H9 (cell line): ENCODE data around the gene PET100. TPM values are rescaled to one million over a fixed set of nuclear protein-coding genes. Genes with fewer than 3 reads are reported as not detected.

Experiments
- DNase-seq: peaks from one replicate; pipeline ENCODE4 v3.0.0-alpha.2; 2017
- H2AFZ ChIP-seq: one replicate; pipeline ENCODE4 v1.6.1; 2013; ENCODE audit warnings: mild to moderate bottlenecking, low read length, control low read depth, moderate library complexity
- H2AK5ac ChIP-seq: 2 replicates; pipeline ENCODE4 v1.6.1; 2013; ENCODE audit warnings: low read length, control low read depth, mixed read lengths; ENCODE audit not compliant: insufficient read length
- H2BK120ac ChIP-seq: one replicate; pipeline ENCODE4 v1.6.1; 2013; ENCODE audit warnings: low read depth, mild to moderate bottlenecking, low read length, control low read depth, inconsistent platforms; ENCODE audit not compliant: poor library complexity, severe bottlenecking
- H2BK12ac ChIP-seq: 2 replicates; pipeline ENCODE4 v1.6.1; 2013; ENCODE audit warnings: low read length, control low read depth, mixed read lengths, low read depth; ENCODE audit not compliant: insufficient read length
- H2BK15ac ChIP-seq: 2 replicates; pipeline ENCODE4 v1.6.1; 2013; ENCODE audit warnings: low read depth, low read length, control low read depth
- H2BK20ac ChIP-seq: one replicate; pipeline ENCODE4 v1.6.1; 2013; ENCODE audit warnings: low read depth, mild to moderate bottlenecking, low read length, control low read depth, inconsistent platforms; ENCODE audit not compliant: poor library complexity, severe bottlenecking
- H2BK5ac ChIP-seq: 2 replicates; pipeline ENCODE4 v1.6.1; 2013; ENCODE audit warnings: low read length, control low read depth, mixed read lengths; ENCODE audit not compliant: insufficient read length
- H3K14ac ChIP-seq: 2 replicates; pipeline ENCODE4 v1.6.1; 2013; ENCODE audit warnings: low read length, control low read depth; ENCODE audit not compliant: insufficient read depth
- H3K18ac ChIP-seq: 2 replicates; pipeline ENCODE4 v1.6.1; 2013; ENCODE audit warnings: low read depth, mild to moderate bottlenecking, mixed read lengths, low read length, control low read depth; ENCODE audit not compliant: insufficient read length
- H3K23ac ChIP-seq: 2 replicates; pipeline ENCODE4 v1.6.1; 2013; ENCODE audit warnings: low read length, control low read depth, mixed read lengths, low read depth; ENCODE audit not compliant: insufficient read length
- H3K23me2 ChIP-seq: 2 replicates; pipeline ENCODE4 v1.6.1; 2013; ENCODE audit warnings: low read depth, mild to moderate bottlenecking, mixed read lengths, low read length, control low read depth; ENCODE audit not compliant: insufficient read length, poor library complexity, severe bottlenecking
- H3K27ac ChIP-seq: 2 replicates; pipeline ENCODE4 v1.5.1; 2013; ENCODE audit warnings: low read length, control low read depth, mixed read lengths, low read depth; ENCODE audit not compliant: insufficient read length
- H3K27me3 ChIP-seq: 2 replicates; pipeline ENCODE4 v1.6.1; 2013; ENCODE audit warnings: low read length, control low read depth, inconsistent platforms; ENCODE audit not compliant: insufficient read depth
- H3K4ac ChIP-seq: 2 replicates; pipeline ENCODE4 v1.6.1; 2013; ENCODE audit warnings: low read depth, mild to moderate bottlenecking, control low read depth, inconsistent platforms, low read length, moderate library complexity
- H3K4me1 ChIP-seq: 2 replicates; pipeline ENCODE4 v1.6.1; 2013; ENCODE audit warnings: low read length, control low read depth, inconsistent platforms; ENCODE audit not compliant: insufficient read depth
- H3K4me2 ChIP-seq: 2 replicates; pipeline ENCODE4 v1.6.1; 2013; ENCODE audit warnings: low read length, control low read depth, mixed read lengths; ENCODE audit not compliant: insufficient read length, insufficient read depth
- H3K56ac ChIP-seq: 2 replicates; pipeline ENCODE4 v1.6.1; 2013; ENCODE audit warnings: low read depth, mild to moderate bottlenecking, mixed read lengths, low read length, control low read depth; ENCODE audit not compliant: insufficient read length
- H3K79me1 ChIP-seq: 2 replicates; pipeline ENCODE4 v1.6.1; 2013; ENCODE audit warnings: low read depth, mild to moderate bottlenecking, moderate library complexity, low read length, control low read depth, inconsistent platforms; ENCODE audit not compliant: insufficient read depth, poor library complexity, severe bottlenecking
- H3K79me2 ChIP-seq: 2 replicates; pipeline ENCODE4 v1.6.1; 2013; ENCODE audit warnings: low read length, control low read depth, inconsistent platforms; ENCODE audit not compliant: insufficient read depth
- H3K9ac ChIP-seq: 2 replicates; pipeline ENCODE4 v1.6.1; 2013; ENCODE audit warnings: low read length, control low read depth, mixed read lengths; ENCODE audit not compliant: insufficient read length; ENCODE audit errors: extremely low read depth
- H3K9me3 ChIP-seq: one replicate; pipeline ENCODE4 v1.6.1; 2013; ENCODE audit warnings: low read depth, low read length, inconsistent platforms; ENCODE audit not compliant: control insufficient read depth
- H3T11ph ChIP-seq: one replicate; pipeline ENCODE4 v1.6.1; 2013; ENCODE audit warnings: mild to moderate bottlenecking, low read length, control low read depth, inconsistent platforms
- H4K20me1 ChIP-seq: one replicate; pipeline ENCODE4 v1.6.1; 2013; ENCODE audit not compliant: control insufficient read depth, insufficient read length, insufficient read depth
- H4K5ac ChIP-seq: 2 replicates; pipeline ENCODE4 v1.6.1; 2013; ENCODE audit warnings: low read depth, mild to moderate bottlenecking, mixed read lengths, low read length, control low read depth; ENCODE audit not compliant: insufficient read length
- H4K8ac ChIP-seq: replicated peaks from 2 replicates; pipeline ENCODE4 v1.6.1; 2013; ENCODE audit warnings: low read length, control low read depth, mixed read lengths, low read depth; ENCODE audit not compliant: insufficient read length
- H4K91ac ChIP-seq: 2 replicates; pipeline ENCODE4 v1.6.1; 2013; ENCODE audit warnings: low read depth, mild to moderate bottlenecking, moderate library complexity, mixed read lengths, low read length, control low read depth; ENCODE audit not compliant: insufficient read length
- H3K27ac Mint-ChIP-seq, 3 experiments: 2 replicates in 2 of 3; 3 replicates in 1 of 3; pipeline ENCODE4 v1.8.0; 2020 to 2021; ENCODE audit warnings: mixed read lengths in 3 of 3, mild to moderate bottlenecking in 1 of 3, moderate library complexity in 1 of 3
- H3K27me3 Mint-ChIP-seq: 2 replicates; pipeline ENCODE4 v1.8.0; 2021; ENCODE audit warnings: low read depth, mild to moderate bottlenecking, moderate library complexity, mixed read lengths
- H3K36me3 Mint-ChIP-seq, 3 experiments: 2 replicates in 2 of 3; 3 replicates in 1 of 3; pipeline ENCODE4 v1.8.0; 2020 to 2021; ENCODE audit warnings: low read depth in 3 of 3, mixed read lengths in 3 of 3; ENCODE audit not compliant: insufficient read depth in 1 of 3
- H3K4me1 Mint-ChIP-seq, 2 experiments: 2 replicates each; pipeline ENCODE4 v1.8.0; 2020; ENCODE audit warnings: mixed read lengths in 2 of 2
- H3K4me3 Mint-ChIP-seq, 2 experiments: 2 replicates in 1 of 2; 3 replicates in 1 of 2; pipeline ENCODE4 v1.8.0; 2020 to 2021; ENCODE audit warnings: mild to moderate bottlenecking in 2 of 2, mixed read lengths in 2 of 2, moderate library complexity in 1 of 2
- H3K9me3 Mint-ChIP-seq, 2 experiments: 2 replicates in 1 of 2; 3 replicates in 1 of 2; pipeline ENCODE4 v1.8.0; 2020; ENCODE audit warnings: mild to moderate bottlenecking in 2 of 2, mixed read lengths in 2 of 2, moderate library complexity in 1 of 2
- WGBS: extraction: QIAGEN DNeasy Blood & Tissue Kit; methylation state at CpG from one replicate; pipeline ENCODE4 v1.1.7; 2013; ENCODE audit warnings: missing lambda C conversion rate, low lambda C conversion rate, mixed read lengths; ENCODE audit not compliant: insufficient read length; ENCODE audit errors: extremely low coverage; 5-methylcytosine and 5-hydroxymethylcytosine counted together
- total RNA-seq: library from RNA; stranded (reverse); gene quantifications from 2 replicates; pipeline ENCODE4 v1.2.1, GENCODE V29; 2021
- TF ChIP-seq, protein P1 (sequence below): fragments of 200-600 bp; sonication (generic); conservative IDR thresholded peaks from 3 replicates; pipeline ENCODE4 v1.8.0; 2021; ENCODE audit warnings: antibody characterized with exemption, mild to moderate bottlenecking

PET100 gene
- total RNA-seq, 1 experiment from 2014 or later, result 129 TPM

DNA sequence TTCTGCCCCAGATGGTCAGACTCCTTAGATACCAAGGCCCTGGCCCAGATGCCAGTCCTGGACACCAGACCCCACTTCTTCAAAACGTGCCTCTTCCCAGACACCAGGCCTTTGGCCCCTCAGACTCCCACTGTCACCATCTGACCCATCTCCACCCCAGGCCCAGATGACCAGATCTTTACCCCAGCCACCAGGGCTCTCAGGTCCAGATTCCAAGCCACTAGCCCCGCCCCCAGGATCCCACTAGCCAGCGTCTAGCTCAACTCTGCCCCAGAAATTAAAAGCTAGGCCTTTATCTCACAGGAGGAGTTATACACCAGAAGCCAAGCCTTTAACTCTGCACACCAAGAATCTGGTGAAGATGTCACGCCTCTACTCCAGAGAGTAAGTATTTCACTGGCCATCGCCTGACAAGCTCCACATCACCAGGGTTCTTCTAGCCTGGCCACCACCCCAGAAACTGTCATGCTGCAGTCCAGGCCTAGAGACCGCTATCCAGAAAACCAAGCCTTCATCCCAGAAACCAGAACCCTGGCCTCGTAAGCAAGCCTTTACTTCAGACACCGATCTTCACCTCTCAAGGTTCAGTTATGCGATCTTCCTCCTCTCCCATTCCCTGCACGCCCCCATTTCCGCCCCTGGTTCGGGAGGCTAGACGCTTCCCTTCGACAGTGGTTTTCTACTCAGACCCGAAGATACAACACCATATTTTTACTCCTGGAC lies 843 bp upstream of the PET100 start:
- no CpG with 5 or more reads among the region's 15 CpGs for WGBS
- TF ChIP-seq, protein P1, sequence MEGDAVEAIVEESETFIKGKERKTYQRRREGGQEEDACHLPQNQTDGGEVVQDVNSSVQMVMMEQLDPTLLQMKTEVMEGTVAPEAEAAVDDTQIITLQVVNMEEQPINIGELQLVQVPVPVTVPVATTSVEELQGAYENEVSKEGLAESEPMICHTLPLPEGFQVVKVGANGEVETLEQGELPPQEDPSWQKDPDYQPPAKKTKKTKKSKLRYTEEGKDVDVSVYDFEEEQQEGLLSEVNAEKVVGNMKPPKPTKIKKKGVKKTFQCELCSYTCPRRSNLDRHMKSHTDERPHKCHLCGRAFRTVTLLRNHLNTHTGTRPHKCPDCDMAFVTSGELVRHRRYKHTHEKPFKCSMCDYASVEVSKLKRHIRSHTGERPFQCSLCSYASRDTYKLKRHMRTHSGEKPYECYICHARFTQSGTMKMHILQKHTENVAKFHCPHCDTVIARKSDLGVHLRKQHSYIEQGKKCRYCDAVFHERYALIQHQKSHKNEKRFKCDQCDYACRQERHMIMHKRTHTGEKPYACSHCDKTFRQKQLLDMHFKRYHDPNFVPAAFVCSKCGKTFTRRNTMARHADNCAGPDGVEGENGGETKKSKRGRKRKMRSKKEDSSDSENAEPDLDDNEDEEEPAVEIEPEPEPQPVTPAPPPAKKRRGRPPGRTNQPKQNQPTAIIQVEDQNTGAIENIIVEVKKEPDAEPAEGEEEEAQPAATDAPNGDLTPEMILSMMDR, result no peak
- Histone ChIP-seq H3K56ac (peak overlapping the region; percentile 92), H3K9ac (peak overlapping the region; percentile 94), H2BK120ac (no peak overlapping the region), H2BK15ac (no peak overlapping the region), H2AFZ (no peak overlapping the region), H2AK5ac (no peak overlapping the region), H3K14ac (peak overlapping the region; percentile 71), H2BK20ac (no peak overlapping the region), H2BK12ac (no peak overlapping the region), H3T11ph (no peak overlapping the region), H3K27ac (no peak overlapping the region), H3K18ac (peak overlapping the region; percentile 74), H4K91ac (no peak overlapping the region), H3K79me1 (peaks cover 20% of the 10 kb centered on the region), H3K79me2 (peaks cover 28% of the 10 kb centered on the region; the same call in 1 of the 2 replicates), H3K23me2 (peaks cover 14% of the 10 kb centered on the region), H3K27me3 (no peaks in the 10 kb centered on the region), H4K20me1 (no peaks in the 10 kb centered on the region), H3K23ac (no peak overlapping the region), H4K8ac (no peak overlapping the region), H2BK5ac (peak overlapping the region; percentile 57), H3K4me2 (peak overlapping the region; percentile 99), H3K9me3 (no peaks in the 10 kb centered on the region), H3K4ac (no peak overlapping the region), H4K5ac (peak overlapping the region; percentile 88), H3K4me1 (no peaks in the 10 kb centered on the region)
- H3K27ac Mint-ChIP-seq, result peak overlapping the region; percentile 94 to 99 (median 96)
- no peaks in the 10 kb centered on the region; the same call in 1 of the 2 replicates for H3K27me3 Mint-ChIP-seq
- no peak for DNase-seq
- H3K9me3 Mint-ChIP-seq, result no peaks in the 10 kb centered on the region; a peak in 2 of 5 replicates
- peak overlapping the region; percentile 90 to 98 for H3K4me3 Mint-ChIP-seq
- peaks cover 15 to 26% of the 10 kb centered on the region in 2 experiments for H3K4me1 Mint-ChIP-seq
- H3K36me3 Mint-ChIP-seq, result peaks cover 9 to 27% (median 18%) of the 10 kb centered on the region in 3 experiments; a peak in 6 of 7 replicates
